ENCODE data around the gene KIR3DL1.
"Not testable (repeated sequence)": the region's sequence is repeated elsewhere in the genome, so short reads cannot be mapped to it uniquely, and the experiment has no call there.

DNA sequence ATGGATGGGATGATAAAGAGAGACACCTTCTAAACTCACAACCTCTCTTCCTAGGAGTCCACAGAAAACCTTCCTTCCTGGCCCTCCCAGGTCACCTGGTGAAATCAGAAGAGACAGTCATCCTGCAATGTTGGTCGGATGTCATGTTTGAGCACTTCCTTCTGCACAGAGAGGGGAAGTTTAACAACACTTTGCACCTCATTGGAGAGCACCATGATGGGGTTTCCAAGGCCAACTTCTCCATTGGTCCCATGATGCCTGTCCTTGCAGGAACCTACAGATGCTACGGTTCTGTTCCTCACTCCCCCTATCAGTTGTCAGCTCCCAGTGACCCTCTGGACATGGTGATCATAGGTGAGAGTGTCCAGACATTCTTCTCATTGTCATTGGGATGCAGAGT, 21.3 kb downstream of the KIR3DL1 start:
- TF ChIP-seq, protein P1, sequence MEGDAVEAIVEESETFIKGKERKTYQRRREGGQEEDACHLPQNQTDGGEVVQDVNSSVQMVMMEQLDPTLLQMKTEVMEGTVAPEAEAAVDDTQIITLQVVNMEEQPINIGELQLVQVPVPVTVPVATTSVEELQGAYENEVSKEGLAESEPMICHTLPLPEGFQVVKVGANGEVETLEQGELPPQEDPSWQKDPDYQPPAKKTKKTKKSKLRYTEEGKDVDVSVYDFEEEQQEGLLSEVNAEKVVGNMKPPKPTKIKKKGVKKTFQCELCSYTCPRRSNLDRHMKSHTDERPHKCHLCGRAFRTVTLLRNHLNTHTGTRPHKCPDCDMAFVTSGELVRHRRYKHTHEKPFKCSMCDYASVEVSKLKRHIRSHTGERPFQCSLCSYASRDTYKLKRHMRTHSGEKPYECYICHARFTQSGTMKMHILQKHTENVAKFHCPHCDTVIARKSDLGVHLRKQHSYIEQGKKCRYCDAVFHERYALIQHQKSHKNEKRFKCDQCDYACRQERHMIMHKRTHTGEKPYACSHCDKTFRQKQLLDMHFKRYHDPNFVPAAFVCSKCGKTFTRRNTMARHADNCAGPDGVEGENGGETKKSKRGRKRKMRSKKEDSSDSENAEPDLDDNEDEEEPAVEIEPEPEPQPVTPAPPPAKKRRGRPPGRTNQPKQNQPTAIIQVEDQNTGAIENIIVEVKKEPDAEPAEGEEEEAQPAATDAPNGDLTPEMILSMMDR (IDR thresholded peaks at IDR 0.05) = not testable (repeated sequence)
- TF ChIP-seq EZH2 (IDR thresholded peaks at IDR 0.05; ENCODE audit: borderline replicate concordance, insufficient read depth, low read depth, low read length, poor library complexity, severe bottlenecking) = not testable (repeated sequence)
